T-helper 2 cell treated with Interferon-gamma antibody and Interleukin-4, amounts not matched to agents 5 μg/mL and 100 μg/mL, for 36 hours (primary cell): ENCODE results near the gene TTC21A.

ENCODE experiments used
- DNase-seq: peaks from one replicate; pipeline ENCODE4 v3.0.0; 2021; ENCODE audit warnings: low spot score
- H3K27ac Mint-ChIP-seq: one replicate; pipeline ENCODE4 v1.8.0; 2021; ENCODE audit warnings: mild to moderate bottlenecking, mixed read lengths
- H3K27me3 Mint-ChIP-seq: one replicate; pipeline ENCODE4 v1.8.0; 2021; ENCODE audit warnings: low read depth, mixed read lengths
- H3K36me3 Mint-ChIP-seq: one replicate; pipeline ENCODE4 v1.8.0; 2021; ENCODE audit warnings: low read depth, mixed read lengths
- H3K4me1 Mint-ChIP-seq: one replicate; pipeline ENCODE4 v1.8.0; 2021; ENCODE audit warnings: low read depth, mixed read lengths
- H3K4me3 Mint-ChIP-seq: one replicate; pipeline ENCODE4 v1.8.0; 2022; ENCODE audit warnings: mild to moderate bottlenecking, moderate library complexity, mixed read lengths
- H3K9me3 Mint-ChIP-seq: one replicate; pipeline ENCODE4 v1.8.0; 2021; ENCODE audit warnings: mixed read lengths

TTC21A gene

DNA sequence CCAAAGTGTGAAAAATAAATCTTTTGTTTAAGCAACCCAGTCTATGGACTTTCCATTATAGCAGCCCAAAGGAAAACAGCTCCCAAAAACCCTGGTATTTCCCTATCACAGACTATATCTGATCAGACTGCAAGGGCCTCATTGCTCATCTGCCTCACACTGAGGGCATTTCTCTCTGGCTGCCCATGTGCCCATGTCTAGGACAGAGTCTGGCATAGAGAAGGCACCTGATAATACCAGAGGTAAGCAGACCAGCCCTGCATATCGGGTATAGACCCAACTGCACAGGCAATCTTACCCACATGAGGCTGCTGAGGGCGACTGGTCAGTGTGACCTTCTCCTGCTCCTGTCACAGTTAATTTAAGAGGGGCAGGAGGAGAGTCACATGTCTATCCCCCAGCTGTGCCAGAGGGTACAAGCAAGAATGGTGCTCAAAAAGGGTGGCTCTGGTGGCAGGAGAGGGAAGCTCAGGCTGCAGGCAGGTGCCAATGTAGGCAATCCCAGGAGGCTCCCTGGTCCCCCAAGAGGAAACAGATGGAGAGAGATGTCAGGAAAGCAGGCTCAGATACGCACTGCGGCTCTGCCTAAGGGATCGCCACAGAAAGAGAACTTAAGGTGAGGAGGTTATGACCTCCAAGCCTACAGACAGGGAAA, 42.8 kb downstream of the TTC21A start:
- H3K9me3 Mint-ChIP-seq: no peaks in the 10 kb centered on the region
- H3K27me3 Mint-ChIP-seq: no peaks in the 10 kb centered on the region
- peak overlapping the region; percentile 97 for H3K27ac Mint-ChIP-seq
- peaks cover 24% of the 10 kb centered on the region for H3K36me3 Mint-ChIP-seq
- DNase-seq: no peak
- peak overlapping the region; percentile 89 for H3K4me3 Mint-ChIP-seq
- peaks cover 65% of the 10 kb centered on the region for H3K4me1 Mint-ChIP-seq

GRCh38 chr3:39150803-39151631, 43.5 kb downstream of the TTC21A start:
- Mint-ChIP-seq H3K27ac (peak overlapping the region; percentile 97), H3K27me3 (no peaks in the 10 kb centered on the region), H3K4me3 (peak overlapping the region; percentile 89), H3K36me3 (peaks cover 18% of the 10 kb centered on the region), H3K4me1 (peaks cover 62% of the 10 kb centered on the region), H3K9me3 (no peaks in the 10 kb centered on the region)
- peak; percentile 53 for DNase-seq

DNA sequence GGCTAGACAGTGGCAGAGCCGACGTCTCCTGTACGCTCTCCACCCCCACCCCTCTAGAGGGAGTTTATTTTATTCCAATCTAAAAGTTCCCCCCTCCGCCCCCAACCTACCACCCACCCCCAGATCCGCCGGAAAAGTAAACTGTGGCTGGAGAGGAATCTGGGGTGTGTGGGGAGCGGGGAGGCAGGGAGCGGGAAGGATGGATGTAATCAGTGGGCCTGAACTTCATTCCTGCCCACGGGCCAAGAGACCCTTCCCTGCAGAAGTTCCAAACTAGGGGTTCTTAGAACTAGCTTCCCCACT, 46.4 kb downstream of the TTC21A start:
- H3K27ac Mint-ChIP-seq: peak overlapping the region; percentile 86
- no peaks in the 10 kb centered on the region for H3K36me3 Mint-ChIP-seq
- H3K27me3 Mint-ChIP-seq: peaks cover 11% of the 10 kb centered on the region
- H3K9me3 Mint-ChIP-seq: no peaks in the 10 kb centered on the region
- peak overlapping the region; percentile 70 for H3K4me3 Mint-ChIP-seq
- no peak for DNase-seq
- peaks cover 35% of the 10 kb centered on the region for H3K4me1 Mint-ChIP-seq

GRCh38 chr3:39154280-39155021, 47.0 kb downstream of the TTC21A start:
- no peak for DNase-seq
- H3K4me3 Mint-ChIP-seq: peak overlapping the region; percentile 70
- peaks cover 30% of the 10 kb centered on the region for H3K4me1 Mint-ChIP-seq
- H3K27ac Mint-ChIP-seq: peak overlapping the region; percentile 86
- H3K36me3 Mint-ChIP-seq: no peaks in the 10 kb centered on the region
- H3K27me3 Mint-ChIP-seq: peaks cover 12% of the 10 kb centered on the region
- H3K9me3 Mint-ChIP-seq: no peaks in the 10 kb centered on the region

DNA sequence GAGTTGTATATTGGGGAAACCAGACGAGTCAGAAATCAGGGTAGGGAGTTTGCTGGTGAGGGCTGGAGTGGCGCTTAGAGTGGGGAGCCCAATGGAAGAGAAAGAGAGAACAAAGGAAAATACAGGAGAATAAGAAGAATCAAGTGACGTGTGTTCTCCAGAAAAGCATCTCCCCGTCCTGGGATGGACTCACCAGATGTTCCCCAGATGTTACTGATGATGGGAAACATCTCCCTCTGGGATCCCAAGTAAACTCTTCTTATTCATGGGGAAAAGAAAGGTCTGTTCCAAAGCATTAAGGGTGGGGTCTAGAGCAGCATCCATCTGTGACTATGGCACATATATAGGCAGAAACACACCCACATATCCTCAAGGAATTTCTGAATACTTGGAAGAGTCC, 48.9 kb downstream of the TTC21A start:
- no peak for DNase-seq
- peaks cover 11% of the 10 kb centered on the region for H3K4me1 Mint-ChIP-seq
- no peaks in the 10 kb centered on the region for H3K36me3 Mint-ChIP-seq
- H3K27ac Mint-ChIP-seq: no peak overlapping the region
- H3K27me3 Mint-ChIP-seq: peaks cover 12% of the 10 kb centered on the region
- H3K9me3 Mint-ChIP-seq: no peaks in the 10 kb centered on the region
- no peak overlapping the region for H3K4me3 Mint-ChIP-seq

DNA sequence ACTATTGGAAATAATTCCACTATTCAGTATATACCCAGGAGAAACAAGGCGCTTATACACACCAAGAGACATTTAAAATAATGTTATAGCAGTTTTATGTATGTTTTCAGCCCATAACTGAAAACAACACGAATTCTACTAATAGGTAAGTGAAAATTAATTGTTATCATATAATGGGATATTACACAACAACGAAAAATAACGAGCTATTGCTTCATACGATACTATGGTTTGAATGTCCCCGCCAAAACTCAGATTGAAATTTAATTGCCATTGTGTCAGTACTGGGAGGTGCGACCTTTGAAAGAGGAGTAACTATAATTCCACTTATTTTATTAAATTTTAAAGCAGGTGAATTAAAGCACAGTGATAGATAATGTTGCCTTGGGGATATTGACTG, 49.9 kb downstream of the TTC21A start:
- DNase-seq: no peak
- Mint-ChIP-seq H3K36me3 (no peaks in the 10 kb centered on the region), H3K4me3 (no peak overlapping the region), H3K27ac (no peak overlapping the region), H3K27me3 (peaks cover 12% of the 10 kb centered on the region), H3K9me3 (no peaks in the 10 kb centered on the region), H3K4me1 (peaks cover 3% of the 10 kb centered on the region)

DNA sequence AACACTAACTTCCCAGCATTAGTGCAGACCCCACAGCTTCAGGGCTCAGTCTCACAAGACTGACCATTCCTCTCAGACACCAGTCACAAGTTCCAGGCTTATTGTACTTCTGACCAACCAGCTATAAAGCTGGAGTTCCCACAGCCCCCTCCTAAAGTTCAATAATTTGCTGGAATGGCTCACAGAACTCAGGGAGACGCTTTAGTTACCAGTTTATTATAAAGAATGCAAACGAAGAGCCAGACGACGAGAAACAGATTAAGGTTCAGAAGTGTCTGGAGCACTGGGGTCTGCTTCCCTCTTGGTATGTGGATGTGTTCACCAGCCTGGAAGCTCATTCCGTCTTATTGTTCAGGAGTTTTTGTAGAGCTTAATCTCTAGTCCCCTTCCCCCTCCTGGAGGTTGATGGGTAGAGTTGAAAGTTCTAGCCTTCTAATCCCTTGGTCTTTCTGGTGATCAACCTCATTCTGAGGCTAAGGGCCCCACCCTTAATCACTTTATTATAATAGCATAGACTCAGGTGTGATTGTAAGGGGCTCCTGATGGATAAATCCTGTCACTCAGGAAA, 50.8 kb downstream of the TTC21A start:
- Mint-ChIP-seq H3K4me1 (no peaks in the 10 kb centered on the region), H3K4me3 (no peak overlapping the region), H3K36me3 (no peaks in the 10 kb centered on the region), H3K27me3 (peaks cover 12% of the 10 kb centered on the region), H3K27ac (no peak overlapping the region), H3K9me3 (peaks cover 2% of the 10 kb centered on the region)
- no peak for DNase-seq

DNA sequence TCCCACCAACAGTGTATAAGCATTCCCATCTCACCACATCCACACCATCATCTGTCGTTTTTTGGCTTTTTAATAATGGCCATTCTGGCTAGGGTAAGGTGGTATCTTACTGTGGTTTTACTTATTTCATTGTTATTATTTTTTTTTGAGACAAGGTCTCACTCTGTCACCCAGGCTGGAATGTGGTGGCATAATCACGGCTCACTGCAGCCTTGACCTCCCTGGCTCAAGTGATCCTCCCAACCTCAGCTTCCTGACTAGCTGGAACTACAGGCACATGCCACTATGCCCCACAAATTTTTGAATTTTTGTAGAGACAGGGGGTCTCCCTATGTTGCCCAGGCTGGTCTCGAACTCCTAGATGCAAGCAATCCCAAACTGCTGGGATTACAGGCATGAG, 56.9 kb downstream of the TTC21A start:
- DNase-seq: no peak
- Mint-ChIP-seq H3K27me3 (no peaks in the 10 kb centered on the region), H3K36me3 (no peaks in the 10 kb centered on the region), H3K4me1 (peaks cover 10% of the 10 kb centered on the region), H3K9me3 (peaks cover 4% of the 10 kb centered on the region), H3K27ac (no peak overlapping the region), H3K4me3 (no peak overlapping the region)

DNA sequence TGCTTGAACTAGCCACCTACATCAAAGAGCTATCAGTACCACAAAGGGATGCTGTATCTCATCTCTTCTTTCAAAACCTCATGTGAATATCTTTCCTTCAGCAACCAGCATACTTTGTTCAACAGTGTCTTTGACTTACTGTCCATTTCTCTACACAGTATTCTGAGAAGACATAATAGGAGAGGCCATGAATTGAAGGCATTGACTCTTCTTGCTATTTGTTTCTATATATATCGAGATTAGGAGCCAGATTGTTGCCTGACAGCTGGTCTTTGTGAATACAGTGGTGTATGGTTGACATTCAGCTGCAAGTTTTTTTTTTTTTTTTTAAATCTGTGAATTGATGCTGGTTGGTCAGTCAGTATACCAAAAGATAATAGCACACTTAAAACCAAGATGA, 58.0 kb downstream of the TTC21A start:
- H3K27ac Mint-ChIP-seq: no peak overlapping the region
- H3K9me3 Mint-ChIP-seq: peaks cover 4% of the 10 kb centered on the region
- no peaks in the 10 kb centered on the region for H3K36me3 Mint-ChIP-seq
- peaks cover 10% of the 10 kb centered on the region for H3K4me1 Mint-ChIP-seq
- H3K4me3 Mint-ChIP-seq: no peak overlapping the region
- no peaks in the 10 kb centered on the region for H3K27me3 Mint-ChIP-seq
- DNase-seq: no peak

- H3K36me3 Mint-ChIP-seq: no peaks in the 10 kb centered on the region
- no peaks in the 10 kb centered on the region for H3K27me3 Mint-ChIP-seq
- no peak overlapping the region for H3K27ac Mint-ChIP-seq
- H3K4me1 Mint-ChIP-seq: peaks cover 10% of the 10 kb centered on the region
- peaks cover 4% of the 10 kb centered on the region for H3K9me3 Mint-ChIP-seq
- no peak overlapping the region for H3K4me3 Mint-ChIP-seq
- no peak for DNase-seq
Observed at GRCh38 chr3:39166134-39166710, 58.7 kb downstream of the TTC21A start.

DNA sequence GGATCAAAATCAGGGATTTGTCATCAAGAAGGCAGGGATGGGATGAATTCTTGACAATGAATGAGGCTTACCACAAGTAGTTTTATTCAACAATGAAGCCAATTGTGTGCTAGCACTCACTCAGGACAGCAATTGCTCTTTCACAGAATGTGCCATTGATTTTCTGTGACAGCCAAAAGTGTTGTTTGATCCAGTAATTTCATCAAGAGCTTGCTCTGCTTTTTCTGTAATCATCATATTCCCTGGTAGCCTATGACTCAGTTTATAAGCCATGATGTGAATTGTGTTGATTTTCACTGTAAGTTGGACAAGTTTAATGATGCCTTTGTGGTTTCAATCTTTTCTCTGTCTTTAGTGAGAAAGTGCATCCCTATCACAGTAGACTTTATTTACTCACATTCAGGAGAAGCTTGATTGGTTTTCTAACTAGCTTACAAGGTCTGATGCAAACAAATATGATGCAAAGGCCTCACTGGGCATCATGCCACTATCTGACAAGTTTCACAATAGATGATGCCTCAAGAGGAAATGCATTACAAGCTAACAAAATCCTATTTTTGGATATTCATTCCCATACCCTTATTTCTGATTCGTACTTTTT, 59.6 kb downstream of the TTC21A start:
- Mint-ChIP-seq H3K4me1 (peaks cover 10% of the 10 kb centered on the region), H3K36me3 (no peaks in the 10 kb centered on the region), H3K27me3 (no peaks in the 10 kb centered on the region), H3K4me3 (no peak overlapping the region), H3K9me3 (peaks cover 4% of the 10 kb centered on the region), H3K27ac (no peak overlapping the region)
- DNase-seq: no peak

GRCh38 chr3:39168156-39168780, 60.8 kb downstream of the TTC21A start:
- Mint-ChIP-seq H3K9me3 (peaks cover 2% of the 10 kb centered on the region), H3K27ac (no peak overlapping the region), H3K36me3 (no peaks in the 10 kb centered on the region), H3K27me3 (no peaks in the 10 kb centered on the region), H3K4me3 (no peak overlapping the region), H3K4me1 (peaks cover 10% of the 10 kb centered on the region)
- DNase-seq: no peak

GRCh38 chr3:39169712-39170111, 62.2 kb downstream of the TTC21A start:
- no peak for DNase-seq
- Mint-ChIP-seq H3K9me3 (no peaks in the 10 kb centered on the region), H3K4me1 (peaks cover 11% of the 10 kb centered on the region), H3K27me3 (peaks cover 4% of the 10 kb centered on the region), H3K36me3 (no peaks in the 10 kb centered on the region), H3K4me3 (no peak overlapping the region), H3K27ac (no peak overlapping the region)
